Ishikawa (cell line): ENCODE results near the gene PER3.

Experiments used
- RAD21 ChIP-seq: IDR thresholded peaks from 2 replicates; pipeline ENCODE4 v1.6.1; 2012; ENCODE audit warnings: low read depth
- REST ChIP-seq: IDR thresholded peaks from 2 replicates; pipeline ENCODE4 v1.6.1; 2012; ENCODE audit warnings: low read depth, mild to moderate bottlenecking

DNA sequence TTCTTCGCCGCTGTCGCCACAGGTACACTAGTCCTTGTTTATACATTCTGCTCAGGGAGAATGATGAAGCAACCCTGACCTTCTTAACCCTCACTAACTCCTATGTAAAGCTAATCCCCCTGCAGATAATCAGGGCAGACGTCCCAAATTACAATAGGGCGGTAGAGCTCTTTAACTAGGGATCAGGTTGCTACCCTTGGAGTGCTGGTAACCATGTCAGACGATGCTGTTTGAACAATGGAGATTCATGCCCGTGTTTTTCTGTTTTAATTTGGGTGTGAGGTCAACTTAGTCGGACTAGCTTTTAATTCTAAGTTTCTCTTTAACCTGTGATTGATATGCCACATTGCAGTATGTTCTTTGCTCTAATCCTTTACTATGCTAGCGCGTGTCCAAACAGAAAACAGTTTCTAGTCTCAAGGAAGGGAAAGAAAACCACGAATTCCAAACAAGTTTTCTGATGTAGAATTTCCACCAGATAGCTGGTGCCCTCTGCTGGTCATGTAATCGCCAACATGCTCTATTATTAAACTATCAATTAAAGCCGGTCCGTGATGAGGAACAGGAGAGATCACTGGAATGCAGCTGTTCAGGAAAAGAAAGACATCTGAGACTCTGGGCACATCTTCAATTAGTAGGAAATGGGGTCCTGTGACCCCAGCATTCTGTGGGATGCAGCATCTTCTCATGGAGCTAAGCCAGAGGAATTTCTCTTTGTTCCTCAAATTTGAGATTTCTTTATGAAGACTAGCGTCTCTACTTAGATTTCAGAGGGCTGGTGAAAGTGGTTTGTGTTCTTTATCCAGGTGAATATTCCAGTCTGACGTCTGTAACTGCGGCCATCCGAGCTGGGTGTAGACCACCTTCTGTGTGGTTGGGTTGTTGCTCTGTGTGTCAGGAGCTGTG is 31.3 kb upstream of the PER3 start:
- TF ChIP-seq RAD21 (peak; percentile 82), REST (no peak)
